SK-N-SH (cell line): ENCODE measurements around the gene PGM2L1. TPM values are rescaled to one million over a fixed set of nuclear protein-coding genes. Genes with fewer than 3 reads are reported as not detected.

Experiments used
- CTCF ChIA-PET: fragments of 300-600, 350-600 bp; formaldehyde crosslinking; extraction: SDS; loops from one replicate; lab custom pipeline; 2021; lab: Yijun Ruan, JAX
- POLR2A ChIA-PET: fragments of 350-600 bp; sonication (Branson Sonifier 250); formaldehyde crosslinking; extraction: SDS; loops from one replicate; lab custom pipeline; 2020; ENCODE audit warnings: antibody characterized with exemption, inconsistent platforms; lab: Yijun Ruan, JAX
- DNase-seq: peaks from one replicate; pipeline ENCODE4 v3.0.0; 2012
- H2AFZ ChIP-seq: fragments of 200-600 bp; sonication (generic); 2 replicates; pipeline ENCODE4 v1.8.1; 2016; ENCODE audit warnings: antibody characterized with exemption, mild to moderate bottlenecking, low read depth
- H3F3A ChIP-seq: fragments of 200-600 bp; sonication (generic); replicated peaks from 2 replicates; pipeline ENCODE3; 2016; ENCODE audit warnings: antibody characterized with exemption, mild to moderate bottlenecking; ENCODE audit not compliant: insufficient read depth
- H3K27ac ChIP-seq, 2 experiments: fragments of 200-500 bp in 1 of 2; fragments of 200-600 bp in 1 of 2; sonication (Bioruptor generic) in 1 of 2; sonication (generic), shearing (Covaris generic) in 1 of 2; 2 replicates each; pipeline versions ENCODE4 v1.5.1 to v1.6.1; 2014 to 2016; ENCODE audit warnings: low read depth in 2 of 2, inconsistent platforms in 1 of 2, low read length in 1 of 2, mild to moderate bottlenecking in 1 of 2, mixed read lengths in 1 of 2
- H3K27me3 ChIP-seq: fragments of 200-600 bp; sonication (generic), shearing (Covaris generic); 2 replicates; pipeline ENCODE4 v1.6.1; 2016; ENCODE audit warnings: mixed run types; ENCODE audit not compliant: insufficient read depth
- H3K36me3 ChIP-seq, 2 experiments: fragments of 200-500 bp in 1 of 2; fragments of 200-600 bp in 1 of 2; sonication (Bioruptor generic) in 1 of 2; sonication (generic) in 1 of 2; replicated peaks in 1 of 2; 2 replicates each; pipeline versions ENCODE3 to v1.5.1; 2014 to 2016; ENCODE audit warnings: low read length in 1 of 2, mild to moderate bottlenecking in 1 of 2; ENCODE audit not compliant: insufficient read depth in 2 of 2, control insufficient read depth in 1 of 2
- H3K4me1 ChIP-seq, 2 experiments: fragments of 200-500 bp in 1 of 2; fragments of 200-600 bp in 1 of 2; sonication (Bioruptor generic) in 1 of 2; sonication (generic), shearing (Covaris generic) in 1 of 2; 2 replicates each; pipeline versions ENCODE4 v1.5.1 to v1.6.1; 2014 to 2016; ENCODE audit warnings: low read depth in 1 of 2, low read length in 1 of 2, mixed run types in 1 of 2; ENCODE audit not compliant: insufficient read depth in 2 of 2, control insufficient read depth in 1 of 2
- H3K4me2 ChIP-seq: fragments of 200-600 bp; sonication (generic), shearing (Covaris generic); 2 replicates; pipeline ENCODE4 v1.6.1; 2017; ENCODE audit warnings: mixed run types
- H3K4me3 ChIP-seq, 2 experiments: fragments of 200-500 bp in 1 of 2; fragments of 200-600 bp in 1 of 2; sonication (Bioruptor generic) in 1 of 2; sonication (generic), shearing (Covaris generic) in 1 of 2; 2 replicates each; pipeline versions ENCODE4 v1.5.1 to v1.8.1; 2014 to 2016; ENCODE audit warnings: low read depth in 2 of 2, inconsistent platforms in 1 of 2, low read length in 1 of 2, mild to moderate bottlenecking in 1 of 2, mixed read lengths in 1 of 2, moderate library complexity in 1 of 2
- H3K79me2 ChIP-seq: fragments of 200-600 bp; sonication (generic); 2 replicates; pipeline ENCODE4 v1.8.1; 2017; ENCODE audit warnings: mild to moderate bottlenecking; ENCODE audit not compliant: insufficient read depth
- H3K9ac ChIP-seq: fragments of 200-600 bp; sonication (generic); 2 replicates; pipeline ENCODE4 v1.6.1; 2017; ENCODE audit warnings: mixed run types
- H3K9me2 ChIP-seq: fragments of 200-600 bp; sonication (generic); 2 replicates; pipeline ENCODE4 v1.6.1; 2017; ENCODE audit warnings: mixed run types
- H3K9me3 ChIP-seq: fragments of 200-600 bp; sonication (generic); 2 replicates; pipeline ENCODE4 v1.6.1; 2017; ENCODE audit warnings: mixed run types, mild to moderate bottlenecking, moderate library complexity
- H4K20me1 ChIP-seq: fragments of 200-600 bp; sonication (generic); 2 replicates; pipeline ENCODE4 v1.6.1; 2017; ENCODE audit warnings: mild to moderate bottlenecking, mixed run types; ENCODE audit not compliant: insufficient read depth
- CHD2 ChIP-seq: fragments of 150-350 bp; IDR thresholded peaks from 2 replicates; pipeline ENCODE4 v1.6.1; 2018; ENCODE audit warnings: low read length; ENCODE audit not compliant: partially characterized antibody
- CTCF ChIP-seq: fragments of 200-600 bp; sonication (generic); IDR thresholded peaks from 2 replicates; pipeline ENCODE4 v1.6.1; 2017; ENCODE audit warnings: antibody characterized with exemption, mild to moderate bottlenecking, moderate library complexity
- ELF1 ChIP-seq: IDR thresholded peaks from 2 replicates; pipeline ENCODE4 v1.4.0; 2012
- EZH2phosphoT487 ChIP-seq: fragments of 200-600 bp; sonication (generic); IDR thresholded peaks from 2 replicates; pipeline ENCODE4 v1.6.1; 2017; ENCODE audit warnings: low read depth, mixed run types, mild to moderate bottlenecking, antibody characterized with exemption, moderate library complexity, borderline replicate concordance
- FOXJ3 ChIP-seq: sonication (generic); formaldehyde crosslinking; IDR thresholded peaks from 2 replicates; pipeline ENCODE4 v1.5.1; 2020; ENCODE audit warnings: mild to moderate bottlenecking, missing genetic modification reagents
- MAX ChIP-seq: IDR thresholded peaks from 2 replicates; pipeline ENCODE4 v1.4.0; 2012; ENCODE audit warnings: low read depth
- MEF2A ChIP-seq: IDR thresholded peaks from 2 replicates; pipeline ENCODE4 v1.4.0; 2012; ENCODE audit warnings: low read depth, borderline replicate concordance
- MXI1 ChIP-seq: IDR thresholded peaks from 2 replicates; pipeline ENCODE4 v1.6.1; 2012; ENCODE audit warnings: mild to moderate bottlenecking, low read depth, low read length, improper control_type of control experiment
- NRF1 ChIP-seq: IDR thresholded peaks from 2 replicates; pipeline ENCODE4 v1.6.1; 2012; ENCODE audit warnings: low read depth, mild to moderate bottlenecking, low read length
- PBX3 ChIP-seq: IDR thresholded peaks from 2 replicates; pipeline ENCODE4; 2012
- POLR2AphosphoS5 ChIP-seq: IDR thresholded peaks from 2 replicates; pipeline ENCODE4 v1.6.1; 2012; ENCODE audit warnings: low read depth, low read length
- RAD21 ChIP-seq: IDR thresholded peaks from 2 replicates; pipeline ENCODE4 v1.6.1; 2012; ENCODE audit warnings: mild to moderate bottlenecking, low read length
- RCOR1 ChIP-seq: fragments of 150-350 bp; IDR thresholded peaks from 2 replicates; pipeline ENCODE4 v1.6.1; 2017; ENCODE audit warnings: antibody characterized with exemption, low read length
- REST ChIP-seq: IDR thresholded peaks from 2 replicates; pipeline ENCODE4 v1.6.1; 2012; ENCODE audit warnings: mild to moderate bottlenecking, low read depth, low read length, moderate library complexity
- RFX5 ChIP-seq: IDR thresholded peaks from 2 replicates; pipeline ENCODE4 v1.6.1; 2012; ENCODE audit warnings: mild to moderate bottlenecking, improper control_type of control experiment, low read length
- SMC3 ChIP-seq: IDR thresholded peaks from 2 replicates; pipeline ENCODE4 v1.6.1; 2012; ENCODE audit warnings: low read depth, low read length, improper control_type of control experiment
- WGBS: methylation state at CpG from one replicate; pipeline ENCODE4 v1.1.6; 2017; ENCODE audit warnings: low lambda C conversion rate; 5-methylcytosine and 5-hydroxymethylcytosine counted together
- polyA plus RNA-seq, 3 experiments: library from polyadenylated mRNA; depleted of rRNA; stranded (reverse); fragments of >200 nt; gene quantifications; 2 replicates each; pipeline ENCODE4 v1.2.3, GENCODE V29; 2012
- TF ChIP-seq, protein P1 (sequence below): fragments of 150-350 bp; IDR thresholded peaks from 2 replicates; pipeline ENCODE4 v1.6.1; 2016; ENCODE audit warnings: mild to moderate bottlenecking, low read depth, low read length
- TF ChIP-seq, protein P2 (sequence below): IDR thresholded peaks from 2 replicates; pipeline ENCODE4 v1.4.0; 2012; ENCODE audit warnings: low read depth, borderline replicate concordance

PGM2L1 gene
- polyA plus RNA-seq, 1 of the 3 experiments (the other 2 are of a cell fraction): 0.90 TPM

- DNase-seq: no peak
- CTCF ChIA-PET: interaction anchor here (0.7 to 1.4 kb wide), 2 partner anchors 9 to 11 kb away, joined by 3 read pairs; no protein-coding TSS in a partner anchor
- WGBS: 100% methylated on average over 1 of the region's 1 CpG
- Histone ChIP-seq H2AFZ (no peak overlapping the region), H3K27ac (no peak overlapping the region), H3K9ac (no peak overlapping the region), H3K9me3 (no peaks in the 10 kb centered on the region), H3K4me2 (no peak overlapping the region), H3K27me3 (no peaks in the 10 kb centered on the region), H3K4me1 (peaks cover 0 to 17% of the 10 kb centered on the region in 2 experiments; a peak in 3 of 4 replicates), H3K79me2 (no peaks in the 10 kb centered on the region), H3K4me3 (no peak overlapping the region), H3K36me3 (peaks cover 6 to 36% of the 10 kb centered on the region in 2 experiments), H4K20me1 (no peaks in the 10 kb centered on the region), H3F3A (peaks cover 10% of the 10 kb centered on the region), H3K9me2 (no peaks in the 10 kb centered on the region; the same call in 1 of the 2 replicates)
- no peak for TF ChIP-seq RAD21
- TF ChIP-seq MAX: no peak
- no peak for TF ChIP-seq ELF1
- TF ChIP-seq MEF2A: no peak
- no peak for TF ChIP-seq MXI1
- TF ChIP-seq CTCF: no peak
- TF ChIP-seq POLR2AphosphoS5: no peak
- no peak for TF ChIP-seq REST
- TF ChIP-seq NRF1: no peak
- no peak for TF ChIP-seq CHD2
- no peak for TF ChIP-seq EZH2phosphoT487
- no peak for TF ChIP-seq FOXJ3 (CRISPR knock-in tag)
- TF ChIP-seq, protein P1, sequence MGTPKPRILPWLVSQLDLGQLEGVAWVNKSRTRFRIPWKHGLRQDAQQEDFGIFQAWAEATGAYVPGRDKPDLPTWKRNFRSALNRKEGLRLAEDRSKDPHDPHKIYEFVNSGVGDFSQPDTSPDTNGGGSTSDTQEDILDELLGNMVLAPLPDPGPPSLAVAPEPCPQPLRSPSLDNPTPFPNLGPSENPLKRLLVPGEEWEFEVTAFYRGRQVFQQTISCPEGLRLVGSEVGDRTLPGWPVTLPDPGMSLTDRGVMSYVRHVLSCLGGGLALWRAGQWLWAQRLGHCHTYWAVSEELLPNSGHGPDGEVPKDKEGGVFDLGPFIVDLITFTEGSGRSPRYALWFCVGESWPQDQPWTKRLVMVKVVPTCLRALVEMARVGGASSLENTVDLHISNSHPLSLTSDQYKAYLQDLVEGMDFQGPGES: no peak
- TF ChIP-seq RFX5: no peak
- TF ChIP-seq, protein P2, sequence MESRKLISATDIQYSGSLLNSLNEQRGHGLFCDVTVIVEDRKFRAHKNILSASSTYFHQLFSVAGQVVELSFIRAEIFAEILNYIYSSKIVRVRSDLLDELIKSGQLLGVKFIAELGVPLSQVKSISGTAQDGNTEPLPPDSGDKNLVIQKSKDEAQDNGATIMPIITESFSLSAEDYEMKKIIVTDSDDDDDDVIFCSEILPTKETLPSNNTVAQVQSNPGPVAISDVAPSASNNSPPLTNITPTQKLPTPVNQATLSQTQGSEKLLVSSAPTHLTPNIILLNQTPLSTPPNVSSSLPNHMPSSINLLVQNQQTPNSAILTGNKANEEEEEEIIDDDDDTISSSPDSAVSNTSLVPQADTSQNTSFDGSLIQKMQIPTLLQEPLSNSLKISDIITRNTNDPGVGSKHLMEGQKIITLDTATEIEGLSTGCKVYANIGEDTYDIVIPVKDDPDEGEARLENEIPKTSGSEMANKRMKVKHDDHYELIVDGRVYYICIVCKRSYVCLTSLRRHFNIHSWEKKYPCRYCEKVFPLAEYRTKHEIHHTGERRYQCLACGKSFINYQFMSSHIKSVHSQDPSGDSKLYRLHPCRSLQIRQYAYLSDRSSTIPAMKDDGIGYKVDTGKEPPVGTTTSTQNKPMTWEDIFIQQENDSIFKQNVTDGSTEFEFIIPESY: no peak
- TF ChIP-seq PBX3: no peak
- no peak for TF ChIP-seq RCOR1
- no peak for TF ChIP-seq SMC3
- POLR2A ChIA-PET: no interaction called here
Measured at GRCh38 chr11:74333193-74333592, 65.0 kb downstream of the PGM2L1 start.
